UCSD-AML1 (cell line): ENCODE results near the gene CHMP1A.
"Not testable (repeated sequence)": the region's sequence is repeated elsewhere in the genome, so short reads cannot be mapped to it uniquely, and the experiment has no call there.

ENCODE experiments used
- DNase-seq: peaks from one replicate; lab custom pipeline; 2025; ENCODE audit not compliant: unreplicated experiment; lab: John Stamatoyannopoulos, UW

CHMP1A gene

DNA sequence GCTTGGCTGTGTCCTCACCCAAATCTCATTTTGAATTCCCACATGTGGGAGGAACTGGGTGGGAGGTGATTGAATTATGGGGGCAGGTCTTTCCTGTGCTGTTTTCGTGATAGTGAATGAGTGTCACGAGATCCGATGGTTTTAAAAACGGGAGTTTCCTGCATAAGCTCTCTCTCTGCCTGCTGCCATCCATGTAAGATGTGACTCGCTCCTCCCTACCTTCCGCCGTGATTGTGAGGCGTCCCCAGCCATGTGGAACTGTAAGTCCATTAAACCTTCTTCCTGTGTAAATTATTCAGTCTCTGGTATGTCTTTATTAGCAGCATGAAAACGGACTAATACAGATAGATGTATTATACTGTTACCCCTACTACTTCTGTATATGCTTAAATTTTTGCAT lies 3.7 kb upstream of the CHMP1A start:
- no peak for DNase-seq

DNA sequence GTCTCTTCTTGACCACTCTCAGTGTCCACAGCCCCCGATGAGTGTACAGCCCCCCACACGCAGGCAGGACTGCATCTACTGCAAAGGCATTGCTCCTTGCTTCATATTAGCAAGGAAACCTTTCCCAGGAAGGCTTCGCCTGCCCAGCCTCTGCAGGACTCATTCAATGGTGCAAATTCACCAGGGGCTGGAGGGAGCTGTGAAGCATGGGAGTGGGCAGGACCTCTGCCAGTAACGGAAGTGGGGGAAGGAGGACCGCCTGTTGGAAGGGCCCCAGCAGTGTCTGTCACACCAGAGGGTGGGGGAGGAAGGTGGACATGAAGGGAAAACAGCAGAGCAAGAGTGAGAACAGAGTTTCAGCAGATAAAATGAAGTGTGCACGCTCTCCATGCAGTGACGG lies 2.6 kb upstream of the CHMP1A start:
- no peak for DNase-seq

DNA sequence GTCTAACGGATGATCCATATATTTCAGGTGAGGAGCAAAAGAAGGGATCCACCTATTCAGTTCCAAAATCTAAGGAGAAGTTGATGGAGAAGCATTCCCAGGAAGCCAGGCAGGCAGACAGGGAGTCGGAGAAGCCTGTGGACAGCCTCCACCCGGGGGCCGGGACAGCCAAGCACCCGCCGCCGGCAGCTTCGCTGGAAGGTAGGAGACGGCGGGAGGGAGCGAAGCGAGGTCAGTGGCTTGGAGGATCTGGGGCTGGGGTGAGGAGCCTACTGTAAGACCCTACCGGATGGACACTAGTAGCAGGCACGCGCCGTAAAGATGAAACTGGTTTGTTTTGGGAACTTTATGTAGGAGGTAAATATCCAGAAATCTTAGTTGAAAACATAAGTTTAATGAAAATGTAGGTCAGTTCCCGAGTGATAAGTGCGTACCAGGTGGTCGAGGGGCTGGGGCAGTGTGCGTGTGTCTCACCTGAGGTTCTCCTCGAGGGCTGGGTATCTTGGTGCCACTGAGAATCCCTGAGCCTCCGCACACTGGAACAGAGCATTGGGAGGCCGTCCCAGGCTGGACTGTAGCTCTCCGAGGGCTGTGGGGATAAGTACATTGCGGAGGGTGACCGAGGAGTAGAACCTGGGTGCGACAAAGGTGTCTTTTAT lies 842 bp upstream of the CHMP1A start:
- DNase-seq, result peak; percentile 43

DNA sequence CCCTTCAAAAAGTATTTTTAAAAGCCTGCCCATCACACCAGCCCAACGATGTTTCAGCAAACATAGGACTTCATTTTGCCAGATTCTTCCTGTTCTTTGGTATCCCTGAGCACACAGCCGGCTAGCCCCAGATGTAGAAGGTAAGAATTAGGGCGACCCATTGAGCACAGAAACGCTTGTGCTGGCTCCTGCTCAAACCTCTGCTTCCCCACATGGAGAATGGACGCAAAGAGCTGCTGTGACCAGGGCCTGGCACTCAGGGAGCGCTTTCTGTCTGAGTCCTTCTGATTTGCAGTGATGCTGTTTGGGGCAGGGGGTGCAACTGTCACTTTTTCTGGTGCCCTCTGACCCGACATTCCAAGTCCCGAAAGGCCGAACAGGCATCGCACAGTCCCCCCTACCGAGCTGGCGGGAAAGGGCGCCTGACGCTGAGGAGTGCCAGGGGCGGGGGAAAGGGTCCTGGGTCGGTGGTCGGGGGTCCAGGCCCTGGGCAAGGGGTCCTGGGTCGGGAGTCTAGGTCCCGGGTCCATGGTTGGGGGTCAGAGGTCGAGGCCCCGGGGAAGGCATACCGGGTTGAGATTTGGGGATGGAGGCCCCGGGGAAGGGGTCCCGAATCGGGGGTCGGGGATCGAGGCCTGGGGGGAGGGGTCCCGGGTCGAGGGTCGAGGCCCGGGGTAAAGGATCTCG lies 930 bp downstream of the CHMP1A start:
- no peak for DNase-seq

DNA sequence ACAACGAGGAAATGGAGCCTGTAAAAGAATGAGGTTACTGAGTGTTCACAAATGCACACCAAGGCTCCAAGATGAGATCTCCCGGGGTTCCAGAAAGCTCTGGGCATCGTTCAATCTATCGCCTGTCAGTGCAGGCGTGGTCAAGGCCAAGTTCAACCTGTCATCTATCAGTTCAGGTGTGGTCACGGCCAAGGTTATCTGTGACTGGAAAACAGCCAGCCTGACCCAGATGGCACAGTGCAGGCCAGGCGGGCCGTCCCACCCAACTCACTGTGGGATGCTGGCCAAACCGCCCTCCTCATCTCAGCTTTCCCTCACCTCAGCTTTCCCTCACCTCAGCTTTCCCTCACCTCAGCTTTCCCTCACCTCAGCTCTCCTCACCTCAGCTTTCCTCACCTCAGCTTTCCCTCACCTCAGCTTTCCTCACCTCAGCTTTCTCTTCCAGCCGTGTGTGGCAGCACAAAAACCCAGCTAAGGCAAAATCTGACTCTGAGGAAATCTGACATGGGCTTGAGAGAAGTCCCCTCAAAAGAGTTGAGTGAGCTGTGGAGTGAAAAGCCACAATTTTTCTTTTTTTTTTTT lies 2.4 kb downstream of the CHMP1A start:
- DNase-seq, result no peak

DNA sequence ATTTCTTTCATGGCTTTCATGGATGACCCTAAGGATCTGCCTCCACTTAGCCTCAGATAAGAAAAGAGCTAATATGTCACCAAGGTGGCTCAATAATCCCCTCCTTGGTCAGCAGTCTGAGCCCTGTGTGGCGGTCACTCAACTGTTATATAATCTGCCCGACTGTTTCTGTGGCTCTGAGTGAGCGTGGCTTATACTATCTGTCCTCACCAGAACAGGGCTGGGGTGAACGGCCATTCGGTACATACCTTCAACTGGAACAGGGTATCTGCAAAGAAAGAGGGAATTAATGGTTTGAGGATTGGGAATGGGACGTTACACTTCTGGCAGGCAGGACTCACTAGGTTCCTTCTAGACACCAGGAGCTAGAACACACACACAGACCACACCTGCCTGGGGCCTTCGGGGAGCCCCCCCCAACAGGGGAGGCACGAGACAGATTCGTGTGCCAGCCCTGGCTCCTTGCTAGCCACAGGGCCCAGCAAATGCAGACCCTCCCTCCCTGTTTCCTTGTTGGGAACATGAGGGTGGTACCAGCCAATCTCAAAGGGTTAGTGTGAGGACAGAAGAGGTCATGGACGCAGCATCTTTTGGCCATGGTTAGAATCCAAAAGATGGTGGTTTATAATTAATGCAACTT lies 3.7 kb downstream of the CHMP1A start:
- DNase-seq, result no peak

DNA sequence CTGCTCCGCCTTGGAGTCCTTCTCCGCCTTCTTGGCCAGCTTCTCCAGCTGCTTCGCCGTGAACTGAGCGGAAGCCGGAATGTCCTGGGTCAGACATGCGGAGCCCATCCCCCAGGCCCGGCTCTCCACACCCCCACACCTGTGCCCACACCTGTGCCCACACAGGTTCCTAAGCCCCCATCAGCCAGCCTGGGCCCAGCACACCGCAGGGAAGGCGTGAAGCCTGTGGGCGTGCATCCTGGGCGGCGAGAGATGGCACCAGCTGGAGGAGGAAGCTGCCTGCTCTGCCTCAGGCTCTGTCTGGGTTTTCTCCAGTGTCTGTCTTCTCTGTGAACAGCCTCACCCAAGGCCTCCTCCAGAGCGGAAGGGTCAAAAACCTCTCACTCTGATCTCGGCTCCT lies 5.9 kb downstream of the CHMP1A start:
- no peak for DNase-seq

DNA sequence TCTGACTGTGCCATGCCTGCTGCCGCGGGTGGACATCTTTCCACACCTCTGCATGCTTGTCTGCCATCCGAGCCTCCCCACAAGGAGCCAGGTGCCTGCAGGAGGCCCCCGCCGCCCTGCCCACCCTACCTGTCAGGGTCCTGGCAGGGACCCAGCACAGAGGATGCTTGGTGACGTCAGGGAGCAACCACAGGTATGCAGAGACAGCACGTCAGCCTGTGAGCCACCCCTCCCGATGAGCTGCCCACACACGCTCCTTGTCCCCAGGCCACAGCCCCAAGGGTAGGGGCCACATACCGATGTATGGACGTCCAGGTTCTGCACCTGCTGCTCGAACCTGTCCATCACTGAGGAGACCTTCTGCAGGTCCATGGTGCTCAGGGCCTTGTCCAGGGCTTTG lies 10.6 kb downstream of the CHMP1A start:
- DNase-seq, result no peak

DNA sequence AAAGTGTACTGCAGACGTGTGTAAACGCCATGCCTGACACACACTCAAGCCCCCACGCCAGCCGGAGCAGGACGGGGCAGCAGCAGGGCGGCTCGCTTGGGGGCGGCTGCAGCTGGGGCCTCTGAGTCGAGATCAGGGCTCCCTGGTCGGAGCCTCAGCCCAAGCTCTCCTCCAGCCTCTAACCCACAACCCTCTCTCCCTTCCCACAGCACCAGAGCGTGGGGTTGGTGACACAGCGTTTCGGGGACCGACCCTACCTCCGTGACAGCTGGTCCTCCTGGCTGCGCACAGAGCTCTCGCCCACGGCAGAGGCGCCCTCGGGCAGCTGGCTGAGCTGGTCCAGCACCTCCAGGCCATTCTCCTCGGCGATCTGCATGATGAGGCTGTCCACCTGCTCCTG lies 11.2 kb downstream of the CHMP1A start:
- DNase-seq, result no peak

DNA sequence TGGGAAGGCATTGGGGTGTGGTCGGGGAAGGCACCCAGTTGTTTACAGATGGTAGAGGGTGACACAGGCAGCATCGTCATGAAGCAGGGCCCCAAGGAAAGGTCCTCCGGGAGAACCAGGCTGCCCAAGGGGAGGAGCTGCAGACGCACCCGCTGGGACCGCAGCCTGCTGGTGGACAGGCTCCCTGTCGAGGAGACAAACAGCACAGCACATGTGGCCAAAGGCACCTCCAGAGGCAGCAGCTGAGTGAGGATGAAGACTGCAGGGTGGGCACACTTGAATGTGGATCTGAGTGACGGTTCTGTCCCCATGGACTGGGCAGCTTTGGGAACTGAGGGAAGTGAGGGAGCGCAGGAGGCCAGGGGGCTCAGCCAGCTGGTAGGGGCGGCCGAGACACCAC lies 12.4 kb downstream of the CHMP1A start:
- DNase-seq, result no peak

DNA sequence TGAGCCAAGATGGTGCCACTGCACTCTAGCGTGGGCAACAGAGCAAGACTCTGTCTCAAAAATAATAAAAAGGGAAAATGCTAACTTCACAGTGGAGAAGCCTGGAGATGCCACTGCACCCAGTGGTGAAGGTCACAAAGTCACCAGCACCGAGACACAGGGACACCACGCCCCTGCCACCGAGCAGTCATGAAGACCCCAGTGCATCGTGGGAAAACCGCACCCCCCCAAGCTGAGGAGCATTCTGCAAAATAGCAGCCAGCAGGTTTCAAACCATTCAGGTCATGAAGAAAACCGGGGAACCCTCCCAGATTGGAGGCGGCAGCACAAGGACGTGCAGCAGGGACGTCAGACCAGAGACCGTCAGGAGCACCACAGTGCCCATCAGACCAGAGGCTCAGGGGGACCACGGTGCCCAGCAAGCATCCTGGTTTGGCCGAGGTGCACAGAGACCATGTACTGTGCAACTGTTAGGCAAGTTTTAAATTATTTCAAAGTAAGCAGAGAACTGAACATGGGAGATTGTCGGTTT lies 13.7 kb downstream of the CHMP1A start:
- DNase-seq, result no peak

DNA sequence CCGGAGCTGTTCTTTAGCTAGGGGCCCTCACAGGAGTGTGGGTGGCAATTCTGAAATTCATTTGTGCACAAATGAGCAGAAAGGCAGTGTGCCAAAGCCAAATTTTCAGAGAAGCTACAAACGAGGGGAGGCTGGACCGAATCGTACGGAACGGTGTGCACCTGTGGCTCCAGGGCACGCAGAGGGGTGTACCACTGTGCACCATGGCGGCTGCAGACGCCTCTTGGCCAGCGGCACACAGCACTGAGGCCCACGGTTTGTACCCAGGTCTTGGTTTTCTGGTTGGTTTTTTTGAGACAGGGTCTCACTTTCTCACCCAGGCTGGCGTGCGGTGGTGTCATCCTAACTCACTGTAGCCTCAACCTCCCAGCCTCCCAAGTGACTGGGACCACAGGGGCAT lies 14.9 kb downstream of the CHMP1A start:
- no peak for DNase-seq

DNA sequence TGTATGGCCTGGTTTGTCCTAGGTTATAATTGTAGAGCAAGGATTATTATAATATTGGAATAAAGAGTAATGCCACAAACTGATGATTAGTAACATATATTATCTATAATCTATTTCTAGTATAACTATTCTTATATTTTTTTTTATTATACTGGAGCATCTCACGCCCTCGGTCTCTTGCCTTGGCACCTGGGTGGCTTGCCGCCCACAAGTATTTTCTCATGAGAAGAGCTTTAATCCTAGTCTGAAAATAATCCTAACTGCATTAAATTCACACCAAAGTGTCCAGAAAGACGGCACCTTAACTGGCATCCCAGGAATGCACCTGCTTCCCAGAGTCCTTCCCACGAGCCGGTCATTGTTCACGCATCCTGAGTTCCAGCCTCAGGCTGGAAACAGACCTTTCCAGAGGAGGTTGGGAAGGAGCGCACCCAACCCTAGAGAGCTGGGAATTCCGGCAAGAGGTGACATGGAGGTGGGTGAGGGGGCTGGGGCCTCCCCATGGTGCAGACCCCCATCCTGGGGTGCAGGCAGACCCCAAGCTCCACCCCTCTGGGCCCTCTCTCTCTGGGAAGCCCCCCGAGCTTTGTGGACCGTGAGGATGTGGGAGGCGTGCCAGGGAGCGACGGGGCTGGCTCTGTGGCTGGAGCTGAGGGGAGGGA lies 15.9 kb downstream of the CHMP1A start:
- no peak for DNase-seq

DNA sequence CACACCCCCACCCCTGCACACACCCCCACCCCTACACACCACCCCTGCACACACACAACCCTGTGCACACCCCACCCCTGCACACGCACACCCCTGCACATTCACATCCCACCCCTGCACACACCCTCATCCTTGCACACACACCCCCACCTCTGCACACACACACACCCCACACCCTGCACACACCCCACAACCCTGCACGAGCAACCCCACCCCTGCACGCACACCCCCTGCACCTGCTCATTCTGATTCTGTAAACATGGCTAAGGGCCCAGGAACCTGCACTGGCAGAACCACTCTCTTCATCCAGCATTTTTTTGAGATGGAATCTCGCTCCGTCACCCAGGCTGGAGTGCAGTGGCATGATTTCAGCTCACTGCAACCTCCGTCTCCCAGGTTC lies 18.1 kb downstream of the CHMP1A start:
- DNase-seq, result no peak

DNA sequence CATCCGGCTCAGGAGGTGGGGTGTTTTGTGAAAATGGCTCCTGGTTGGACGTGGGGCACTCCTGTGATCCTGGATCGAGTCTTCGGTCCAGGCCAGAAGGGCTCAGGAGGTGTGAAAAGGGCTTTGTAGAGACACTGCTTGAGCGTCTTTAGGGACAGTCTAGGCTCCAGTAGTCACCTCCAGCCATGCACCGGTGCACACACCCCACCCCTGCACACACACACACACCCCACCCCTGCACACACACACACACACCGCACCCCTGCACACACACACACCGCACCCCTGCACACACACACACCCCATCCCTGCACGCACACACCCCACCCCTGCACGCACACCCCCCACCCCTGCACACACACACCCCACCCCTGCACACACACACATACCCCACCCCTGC lies 19.1 kb downstream of the CHMP1A start:
- no peak for DNase-seq

DNA sequence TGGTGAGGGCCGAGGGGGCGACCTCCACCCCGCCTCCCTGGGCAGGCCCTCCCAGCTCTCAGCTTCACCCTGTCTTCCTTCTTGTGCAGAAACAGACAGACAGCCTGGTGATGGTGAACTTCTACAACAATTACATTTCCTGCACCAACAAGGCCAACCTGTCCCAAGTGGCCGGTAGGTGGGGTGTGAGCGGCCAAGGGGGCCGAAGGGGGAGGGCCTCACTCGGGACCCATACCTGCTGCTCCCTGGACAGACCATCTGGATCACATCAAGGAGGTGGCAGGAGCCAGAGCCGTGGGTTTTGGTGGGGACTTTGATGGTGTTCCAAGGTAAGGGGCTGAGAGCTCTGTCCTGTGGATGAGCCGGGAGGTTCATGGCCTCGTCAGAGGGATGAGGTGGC lies 20.1 kb downstream of the CHMP1A start:
- DNase-seq, result no peak

DNA sequence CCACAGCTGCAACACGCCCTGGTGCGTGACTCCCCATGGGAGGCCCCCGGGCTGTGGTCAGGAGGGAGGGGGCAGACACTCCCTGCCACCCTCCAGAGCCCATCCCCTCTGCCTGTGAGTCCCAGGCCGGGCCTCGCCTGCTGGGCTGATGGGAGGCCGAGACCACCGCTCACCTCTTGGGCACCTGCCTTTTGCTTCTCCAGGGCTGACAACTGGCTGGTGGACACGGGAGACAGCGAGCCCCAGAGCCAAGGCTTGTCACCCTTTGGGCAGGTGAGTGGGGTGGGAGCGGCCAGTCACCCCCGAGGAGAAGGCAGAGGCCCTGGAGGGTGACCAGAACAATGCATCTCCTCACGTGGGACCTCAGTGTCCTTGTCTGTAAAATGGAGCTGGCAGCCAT lies 20.8 kb downstream of the CHMP1A start:
- no peak for DNase-seq

DNA sequence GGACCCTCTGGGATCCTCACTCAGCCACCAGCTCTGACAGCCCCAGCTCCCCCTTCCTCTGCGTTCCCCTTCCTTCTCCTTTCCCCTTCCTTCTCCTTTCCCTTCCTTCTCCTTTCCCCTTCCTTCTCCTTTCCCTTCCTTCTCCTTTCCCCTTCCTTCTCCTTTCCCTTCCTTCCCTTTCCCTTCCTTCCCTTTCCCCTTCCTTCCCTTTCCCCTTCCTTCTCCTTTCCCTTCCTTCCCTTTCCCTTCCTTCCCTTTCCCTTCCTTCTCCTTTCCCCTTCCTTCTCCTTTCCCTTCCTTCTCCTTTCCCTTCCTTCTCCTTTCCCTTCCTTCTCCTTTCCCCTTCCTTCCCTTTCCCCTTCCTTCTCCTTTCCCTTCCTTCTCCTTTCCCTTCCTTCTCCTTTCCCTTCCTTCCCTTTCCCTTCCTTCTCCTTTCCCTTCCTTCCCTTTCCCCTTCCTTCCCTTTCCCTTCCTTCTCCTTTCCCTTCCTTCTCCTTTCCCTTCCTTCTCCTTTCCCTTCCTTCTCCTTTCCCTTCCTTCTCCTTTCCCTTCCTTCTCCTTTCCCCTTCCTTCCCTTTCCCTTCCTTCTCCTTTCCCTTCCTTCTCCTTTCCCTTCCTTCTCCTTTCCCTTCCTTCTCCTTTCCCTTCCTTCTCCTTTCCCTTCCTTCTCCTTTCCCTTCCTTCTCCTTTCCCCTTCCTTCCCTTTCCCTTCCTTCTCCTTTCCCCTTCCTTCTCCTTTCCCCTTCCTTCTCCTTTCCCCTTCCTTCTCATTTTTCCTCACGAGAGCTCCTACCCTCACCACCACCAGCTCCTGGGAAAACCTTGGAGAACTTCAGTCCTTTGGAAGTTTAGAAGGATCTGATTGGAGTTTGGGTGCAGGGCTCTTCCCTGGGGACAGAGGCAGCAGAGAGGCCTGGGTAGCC lies 22.8 kb downstream of the CHMP1A start:
- DNase-seq, result not testable (repeated sequence)

DNA sequence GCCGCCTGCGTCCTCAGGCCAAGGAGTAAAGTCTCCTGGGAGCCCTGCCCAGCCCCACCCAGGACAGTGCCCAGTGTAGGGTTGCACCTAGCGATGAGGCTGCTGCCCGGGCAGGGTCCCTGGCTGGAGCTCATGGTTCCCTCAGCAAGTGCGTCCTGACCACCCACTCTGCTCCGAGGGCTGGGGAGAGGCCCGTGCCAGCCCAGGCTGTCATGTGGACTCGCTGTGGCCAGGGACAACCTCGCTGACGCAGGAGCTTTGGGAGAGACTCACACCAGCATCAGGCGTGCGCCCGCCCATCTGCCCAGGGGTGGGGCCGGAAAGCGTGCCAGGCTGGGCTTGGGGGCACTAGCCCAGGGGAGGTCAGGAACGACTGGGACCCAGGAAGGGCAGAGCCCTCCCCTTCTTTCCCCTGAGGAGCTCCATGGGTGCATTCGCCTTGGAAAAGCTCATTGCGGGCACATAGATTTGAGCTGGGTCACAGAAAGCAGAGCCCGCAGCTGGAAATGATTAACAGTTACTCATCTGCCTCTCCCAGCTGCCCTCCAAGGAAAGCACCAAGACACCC lies 24.4 kb downstream of the CHMP1A start:
- no peak for DNase-seq
